ENCODE results near the gene DLK1. TPM values are rescaled to one million over a fixed set of nuclear protein-coding genes. Genes with fewer than 3 reads are reported as not detected.

DLK1 gene
- polyA plus RNA-seq, 1 of the 3 experiments (the other 2 are of a cell fraction) = 1.7 TPM

GRCh38 chr14:100729982-100730381 is 3.3 kb downstream of the DLK1 start:
- peaks cover 0 to 79% of the 10 kb centered on the region in 2 experiments; a peak in 1 of 4 replicates for H3K4me1 ChIP-seq (ENCODE audit: control insufficient read depth in 1 of 2, insufficient read depth in 2 of 2, low read depth in 1 of 2, low read length in 1 of 2)
- ChIA-PET CTCF (interaction anchor here (0.6 to 4.3 kb wide), 8 partner anchors 49 to 348 kb away, joined by 3 to 16 read pairs (median 4); no protein-coding TSS in a partner anchor), POLR2A (interaction anchor here (0.9 to 7.8 kb wide), 20 partner anchors 8 to 294 kb away, joined by 3 to 103 read pairs (median 5); no protein-coding TSS in a partner anchor)
- no peaks in the 10 kb centered on the region for H4K20me1 ChIP-seq (ENCODE audit: insufficient read depth)
- no peaks in the 10 kb centered on the region for H3K36me3 ChIP-seq (replicated peaks in 1 of 2; ENCODE audit: control insufficient read depth in 1 of 2, insufficient read depth in 2 of 2, low read length in 1 of 2)
- H3K9ac ChIP-seq = no peak overlapping the region
- no peaks in the 10 kb centered on the region for H3K9me3 ChIP-seq
- no peaks in the 10 kb centered on the region for H3F3A ChIP-seq (replicated peaks; ENCODE audit: insufficient read depth)
- peak overlapping the region in 1 of 2 experiments; percentile 58; a peak in 1 of 4 replicates for H3K4me3 ChIP-seq (ENCODE audit: low read depth in 2 of 2, low read length in 1 of 2)
- no peak for TF ChIP-seq FOXM1 (IDR thresholded peaks at IDR 0.05; ENCODE audit: low read depth)
- no peak for TF ChIP-seq TEAD4 (IDR thresholded peaks at IDR 0.05; ENCODE audit: borderline replicate concordance, insufficient read depth)
- no peak for TF ChIP-seq MXI1 (IDR thresholded peaks at IDR 0.05; ENCODE audit: low read depth, low read length)
- TF ChIP-seq MAX (IDR thresholded peaks at IDR 0.05; ENCODE audit: low read depth) = no peak
- TF ChIP-seq TAF1 (IDR thresholded peaks at IDR 0.05; ENCODE audit: borderline replicate concordance, low read depth, low read length) = no peak
- no peak for TF ChIP-seq FOSL2 (IDR thresholded peaks at IDR 0.05; ENCODE audit: borderline replicate concordance, low read depth)
- no peak for TF ChIP-seq RFX5 (IDR thresholded peaks at IDR 0.05; ENCODE audit: low read length)
- no peak for TF ChIP-seq MEF2A (IDR thresholded peaks at IDR 0.05; ENCODE audit: borderline replicate concordance, low read depth)
- TF ChIP-seq USF2 (IDR thresholded peaks at IDR 0.05; ENCODE audit: borderline replicate concordance, low read depth, low read length) = no peak
- TF ChIP-seq ZBTB33 (IDR thresholded peaks at IDR 0.05; ENCODE audit: borderline replicate concordance, low read depth) = no peak
- no peak for TF ChIP-seq GABPA (IDR thresholded peaks at IDR 0.05; ENCODE audit: low read depth)
- TF ChIP-seq TCF12 (IDR thresholded peaks at IDR 0.05) = no peak
- TF ChIP-seq USF1 (IDR thresholded peaks at IDR 0.05; ENCODE audit: borderline replicate concordance, low read depth) = no peak
- no peak for TF ChIP-seq CTCF (IDR thresholded peaks at IDR 0.05)
- no peak for TF ChIP-seq IRF3 (IDR thresholded peaks at IDR 0.05; ENCODE audit: low read depth, low read length)
- no peak for TF ChIP-seq ELF1 (IDR thresholded peaks at IDR 0.05)
- TF ChIP-seq NRF1 (IDR thresholded peaks at IDR 0.05; ENCODE audit: low read depth, low read length) = no peak
- peak overlapping the region in 1 of 2 experiments; percentile 91; a peak in 2 of 4 replicates for H3K27ac ChIP-seq (ENCODE audit: low read depth in 2 of 2, low read length in 1 of 2)
- H3K79me2 ChIP-seq (ENCODE audit: insufficient read depth) = no peaks in the 10 kb centered on the region
- peak; percentile 32 for DNase-seq
- WGBS (ENCODE audit: low lambda C conversion rate) = 46% methylated on average over 5 of the region's 7 CpGs
- H3K4me2 ChIP-seq = no peak overlapping the region
- no peak overlapping the region for H2AFZ ChIP-seq (ENCODE audit: low read depth)
- no peaks in the 10 kb centered on the region for H3K9me2 ChIP-seq
- peaks cover 23% of the 10 kb centered on the region; the same call in 1 of the 2 replicates for H3K27me3 ChIP-seq (ENCODE audit: insufficient read depth)

Data from SK-N-SH (cell line).